ENCODE data around the gene TAF13.

DNA sequence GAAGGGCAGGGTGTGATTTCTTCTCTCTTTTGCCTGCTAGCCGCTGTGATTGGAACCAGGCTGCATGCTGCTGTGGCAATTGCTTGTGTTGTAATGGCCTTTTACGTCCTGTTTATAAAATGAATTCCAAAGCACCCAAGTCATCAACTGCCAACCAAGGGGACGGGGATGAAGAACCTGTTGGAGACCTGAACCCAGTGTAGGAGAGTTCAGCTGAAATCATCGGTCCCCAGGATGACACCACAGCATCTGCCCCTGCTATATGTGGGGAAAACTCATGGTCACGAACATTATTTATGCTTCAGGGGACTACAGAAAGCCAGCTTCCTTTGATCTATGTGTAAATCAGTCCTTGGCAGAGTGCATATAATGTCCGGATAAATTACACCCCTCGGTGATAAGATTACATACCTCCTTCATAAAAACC lies 18.6 kb upstream of the TAF13 start:
- TF ChIP-seq CTCF (IDR thresholded peaks at IDR 0.05) (no peak), EZH2 (IDR thresholded peaks at IDR 0.05) (no peak)
